K562 treated with DMSO at 1 percent for 24 hours (cell line): ENCODE measurements around the gene NRP2. TPM values are rescaled to one million over a fixed set of nuclear protein-coding genes. Genes with fewer than 3 reads are reported as not detected.

ENCODE experiments used
- total RNA-seq: library from RNA; unstranded; fragments of 300-600 nt; gene quantifications from 2 replicates; pipeline ENCODE4 v1.2.3, GENCODE V29; 2022; ENCODE audit warnings: low read depth; ENCODE audit not compliant: insufficient read depth

Gene NRP2
- not detected in 2 replicates for total RNA-seq

DNA sequence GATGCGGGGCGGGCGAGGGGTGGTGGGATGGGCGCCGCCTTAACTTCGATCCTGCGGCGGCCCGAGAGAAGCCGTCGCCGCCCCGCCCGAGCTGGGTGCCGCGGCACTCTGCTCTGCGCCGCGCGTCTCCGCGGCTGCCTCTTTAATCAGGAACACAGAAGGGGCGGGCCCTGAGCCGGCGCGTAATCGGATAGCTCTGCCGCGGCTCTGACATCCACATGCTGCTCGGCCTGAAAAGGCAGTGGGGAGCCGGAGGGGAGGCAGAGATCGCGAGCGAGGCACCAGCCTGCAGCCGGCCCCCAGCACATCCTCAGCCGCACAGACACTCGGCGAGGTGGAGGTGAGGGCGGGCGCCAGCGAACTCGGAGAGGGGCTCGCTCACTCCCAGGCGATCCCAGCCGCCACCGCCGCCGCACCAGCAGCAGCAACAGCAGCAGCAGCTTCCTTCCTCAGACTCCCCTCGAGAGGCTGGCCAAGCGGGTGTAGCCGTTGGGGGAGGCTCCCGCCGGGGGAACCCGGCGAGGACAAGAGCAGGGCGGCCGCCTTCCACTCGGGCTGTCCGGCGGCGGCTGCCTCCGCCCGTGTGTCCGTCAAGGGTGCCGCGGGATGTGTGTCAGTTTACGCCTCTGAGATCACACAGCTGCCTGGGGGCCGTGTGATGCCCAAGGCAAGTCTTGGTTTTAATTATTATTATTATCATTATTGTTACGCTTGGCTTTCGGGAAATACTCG is at the start of gene NRP2:
TSS of gene NRP2 (plus strand) at position 263 of the 732 bp plus-strand sequence. CDS start 790 bp downstream, outside the sequence.

